ENCODE data around the gene DMTF1.

DNA sequence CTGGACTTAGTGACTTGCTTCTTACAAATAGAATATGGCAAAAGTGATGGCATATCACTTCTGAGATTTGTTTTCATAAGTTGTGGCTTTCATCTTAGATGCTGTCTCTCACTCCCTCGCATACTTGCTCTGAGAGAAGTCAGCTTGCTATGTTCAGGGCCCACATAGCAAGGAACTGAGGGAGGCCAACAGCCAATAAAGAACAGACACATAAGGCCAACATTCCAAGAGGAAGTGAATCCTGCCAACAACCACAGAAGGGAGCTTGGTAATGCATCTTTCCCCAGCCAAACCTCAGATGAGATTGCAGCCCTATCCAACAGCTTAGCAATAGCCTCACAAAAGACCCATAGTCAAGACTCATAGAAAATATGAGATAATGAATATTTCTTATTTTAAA, 39.2 kb upstream of the DMTF1 start:
- TF ChIP-seq CTCF (IDR thresholded peaks at IDR 0.05 in 8 of 11, conservative IDR thresholded peaks at IDR 0.05 in 3 of 11) (no peak), POLR2A (IDR thresholded peaks at IDR 0.05) (no peak), POLR2AphosphoS5 (IDR thresholded peaks at IDR 0.05) (no peak)
